Fibroblast of lung (primary cell): ENCODE results near the gene ARHGEF11. TPM values are rescaled to one million over a fixed set of nuclear protein-coding genes. Genes with fewer than 3 reads are reported as not detected.

Source experiments
- DNase-seq, 2 donors: peaks; one replicate each; pipeline versions ENCODE4 v3.0.0 to v3.0.0-alpha.2; 2010; ENCODE audit warnings: low read depth in 2 of 2
- H2AFZ ChIP-seq: 2 replicates; pipeline ENCODE4 v1.5.1; 2012; ENCODE audit warnings: low read length, control low read depth, inconsistent platforms
- H3K27ac ChIP-seq: 2 replicates; pipeline ENCODE4 v1.5.1; 2011; ENCODE audit warnings: low read length, control low read depth; ENCODE audit not compliant: insufficient read depth
- H3K27me3 ChIP-seq: 2 replicates; pipeline ENCODE4 v1.5.1; 2011; ENCODE audit warnings: mild to moderate bottlenecking, low read length; ENCODE audit not compliant: control insufficient read depth, insufficient read depth
- H3K36me3 ChIP-seq: 2 replicates; pipeline ENCODE4 v1.5.1; 2011; ENCODE audit warnings: low read length; ENCODE audit not compliant: control insufficient read depth, insufficient read depth
- H3K4me1 ChIP-seq: 2 replicates; pipeline ENCODE4 v1.5.1; 2011; ENCODE audit warnings: low read length; ENCODE audit not compliant: control insufficient read depth, insufficient read depth; ENCODE audit errors: extremely low read depth
- H3K4me2 ChIP-seq: 2 replicates; pipeline ENCODE4 v1.5.1; 2011; ENCODE audit warnings: low read length, control low read depth; ENCODE audit not compliant: insufficient read depth; ENCODE audit errors: extremely low read depth
- H3K4me3 ChIP-seq, 4 experiments: fragments of 200-600 bp in 1 of 4; sonication (generic) in 1 of 4; replicated peaks in 1 of 4; 2 replicates each; pipeline ENCODE4 v1.5.1; 2011 to 2016; ENCODE audit warnings: low read length in 4 of 4, low read depth in 3 of 4, mild to moderate bottlenecking in 3 of 4, control low read depth in 2 of 4, inconsistent platforms in 1 of 4, mixed read lengths in 1 of 4; ENCODE audit not compliant: insufficient read depth in 1 of 4; ENCODE audit errors: control extremely low read depth in 1 of 4
- H3K79me2 ChIP-seq: 2 replicates; pipeline ENCODE4 v1.5.1; 2012; ENCODE audit warnings: mild to moderate bottlenecking, low read length, inconsistent platforms; ENCODE audit not compliant: control insufficient read depth, insufficient read depth
- H3K9ac ChIP-seq: 2 replicates; pipeline ENCODE4 v1.5.1; 2011; ENCODE audit warnings: mild to moderate bottlenecking, low read length, control low read depth; ENCODE audit not compliant: insufficient read depth
- H3K9me3 ChIP-seq: 2 replicates; pipeline ENCODE4 v1.5.1; 2012; ENCODE audit warnings: low read depth, low read length; ENCODE audit not compliant: control insufficient read depth, insufficient read depth
- H4K20me1 ChIP-seq: 2 replicates; pipeline ENCODE4 v1.5.1; 2011; ENCODE audit warnings: low read length; ENCODE audit not compliant: control insufficient read depth, insufficient read depth; ENCODE audit errors: extremely low read depth
- CTCF ChIP-seq, 2 donors: IDR thresholded peaks in 1 of 2; conservative IDR thresholded peaks in 1 of 2; 1 replicate in 1 of 2; 2 replicates in 1 of 2; pipeline ENCODE4 v1.5.1; 2011 to 2012; ENCODE audit warnings: low read length in 2 of 2, control low read depth in 1 of 2, inconsistent platforms in 1 of 2, low read depth in 1 of 2, mild to moderate bottlenecking in 1 of 2
- EZH2 ChIP-seq: IDR thresholded peaks from 2 replicates; pipeline ENCODE4 v1.5.1; 2012; ENCODE audit warnings: low read length, control low read depth, mild to moderate bottlenecking; ENCODE audit errors: missing control alignments
- polyA plus RNA-seq, 2 donors: library from polyadenylated mRNA; depleted of rRNA in 1 of 2; stranded (reverse) in 1 of 2; unstranded in 1 of 2; fragments of >200 nt; gene quantifications; 2 replicates each; pipeline ENCODE4 v1.2.1, GENCODE V29; 2011 to 2012; ENCODE audit warnings: missing spikeins in 1 of 2
- total RNA-seq: library from RNA; depleted of rRNA; stranded (reverse); fragments of >200 nt; gene quantifications from 2 replicates; pipeline ENCODE4 v1.2.1, GENCODE V29; 2014

ARHGEF11 gene
- total and polyA plus RNA-seq, 2 donors (not counting 1 experiment from before 2014, with no cell fraction given), result 12.8 to 29.1 TPM

DNA sequence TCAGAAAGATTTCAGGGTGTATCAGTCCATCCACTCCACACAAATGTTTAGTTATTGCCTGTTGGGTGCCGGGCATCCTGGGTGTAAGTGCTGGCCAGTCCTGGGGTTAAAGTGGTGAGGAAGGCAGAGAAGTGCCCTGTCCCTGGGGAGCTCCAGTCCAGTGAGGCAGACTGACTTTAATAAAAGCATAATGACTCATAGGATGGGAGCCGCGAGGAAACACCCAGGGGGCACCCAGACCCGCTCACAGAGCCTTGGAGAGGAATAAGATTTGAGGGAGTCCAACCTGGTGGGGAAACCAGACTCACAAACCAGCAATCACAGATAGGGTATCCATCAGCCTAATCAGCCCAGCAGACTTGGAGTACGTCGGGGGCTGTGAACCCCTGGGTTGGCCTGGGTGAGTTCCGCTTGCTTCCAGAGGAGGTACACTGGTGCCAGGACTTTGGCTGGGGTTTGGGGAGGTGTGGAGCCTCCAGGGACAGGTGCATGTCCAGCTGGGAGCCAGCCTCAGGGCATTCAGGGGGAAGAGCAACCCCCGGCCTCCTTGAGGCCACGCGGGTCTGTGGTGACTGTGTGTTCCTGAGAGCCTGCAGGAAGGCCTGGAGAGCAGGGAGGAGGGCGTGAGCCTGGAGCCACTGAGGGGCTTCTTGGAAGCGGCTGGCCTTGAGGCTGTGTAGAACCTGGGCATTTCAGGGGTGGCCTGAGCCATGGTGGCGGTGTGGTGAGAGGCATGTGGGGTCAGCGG, 148.3 kb downstream of the ARHGEF11 start:
- no peaks in the 10 kb centered on the region for H4K20me1 ChIP-seq
- H3K27me3 ChIP-seq, result no peaks in the 10 kb centered on the region
- no peak overlapping the region for H2AFZ ChIP-seq
- peaks cover 66% of the 10 kb centered on the region for H3K79me2 ChIP-seq
- peaks cover 4% of the 10 kb centered on the region for H3K36me3 ChIP-seq
- peak; percentile 57 to 78 for DNase-seq
- H3K4me1 ChIP-seq, result peaks cover 60% of the 10 kb centered on the region
- TF ChIP-seq CTCF (conservative IDR thresholded peaks at IDR 0.05 in 1 of 2, IDR thresholded peaks at IDR 0.05 in 1 of 2; ENCODE audit: low read depth in 1 of 2, low read length in 2 of 2), result no peak
- TF ChIP-seq EZH2, result no peak
- peak overlapping the region; percentile 95 for H3K27ac ChIP-seq
- H3K9me3 ChIP-seq, result no peaks in the 10 kb centered on the region
- peak overlapping the region; percentile 55 for H3K9ac ChIP-seq
- peak overlapping the region; percentile 80 for H3K4me2 ChIP-seq
- H3K4me3 ChIP-seq, result peak overlapping the region in 2 of 4 experiments; percentile 14 to 30

- Histone ChIP-seq H3K27ac (peak overlapping the region; percentile 95), H3K4me2 (peak overlapping the region; percentile 80), H4K20me1 (no peaks in the 10 kb centered on the region), H3K79me2 (peaks cover 60% of the 10 kb centered on the region), H3K9ac (peak overlapping the region; percentile 55), H3K36me3 (peaks cover 4% of the 10 kb centered on the region), H3K9me3 (no peaks in the 10 kb centered on the region), H2AFZ (no peak overlapping the region), H3K4me1 (peaks cover 54% of the 10 kb centered on the region), H3K27me3 (no peaks in the 10 kb centered on the region), H3K4me3 (peak overlapping the region in 3 of 4 experiments; percentile 14 to 30 (median 20))
- peak; percentile 84 to 96 for DNase-seq
- TF ChIP-seq CTCF (conservative IDR thresholded peaks at IDR 0.05 in 1 of 2, IDR thresholded peaks at IDR 0.05 in 1 of 2; ENCODE audit: low read depth in 1 of 2, low read length in 2 of 2), result no peak
- TF ChIP-seq EZH2, result no peak
Observed at GRCh38 chr1:156896490-156897033, 149.0 kb downstream of the ARHGEF11 start.

GRCh38 chr1:156895927-156896326, 149.6 kb downstream of the ARHGEF11 start:
- Histone ChIP-seq H3K9me3 (no peaks in the 10 kb centered on the region), H3K27ac (peak overlapping the region; percentile 95), H2AFZ (no peak overlapping the region), H3K36me3 (peaks cover 4% of the 10 kb centered on the region), H3K9ac (peak overlapping the region; percentile 38), H3K4me2 (peak overlapping the region; percentile 58), H4K20me1 (no peaks in the 10 kb centered on the region), H3K79me2 (peaks cover 54% of the 10 kb centered on the region), H3K27me3 (no peaks in the 10 kb centered on the region), H3K4me1 (peaks cover 47% of the 10 kb centered on the region), H3K4me3 (no peak overlapping the region)
- TF ChIP-seq EZH2 (no peak), CTCF (conservative IDR thresholded peaks at IDR 0.05 in 1 of 2, IDR thresholded peaks at IDR 0.05 in 1 of 2; ENCODE audit: low read depth in 1 of 2, low read length in 2 of 2) (no peak)
- peak in 1 of 2 donors; percentile 20 for DNase-seq
